Activated CD4-positive, CD25-positive, alpha-beta regulatory T cell (primary cell): ENCODE data around the gene CADPS2.

Experiments used
- DNase-seq, 4 experiments: peaks; one replicate each; lab custom pipeline; 2025; lab: John Stamatoyannopoulos, UW

The CADPS2 gene

GRCh38 chr7:122310119-122311021 lies 575.9 kb downstream of the CADPS2 start:
- DNase-seq = no peak

- no peak for DNase-seq
Observed at GRCh38 chr7:122309421-122309820, 576.8 kb downstream of the CADPS2 start.

- DNase-seq = no peak
Observed at GRCh38 chr7:122307228-122307621, 579.0 kb downstream of the CADPS2 start.

GRCh38 chr7:122306320-122307227 lies 579.7 kb downstream of the CADPS2 start:
- no peak for DNase-seq

- DNase-seq = no peak
Observed at GRCh38 chr7:122305475-122306319, 580.6 kb downstream of the CADPS2 start.

GRCh38 chr7:122304996-122305421 lies 581.3 kb downstream of the CADPS2 start:
- DNase-seq = no peak

- no peak for DNase-seq
Observed at GRCh38 chr7:122304319-122304975, 581.8 kb downstream of the CADPS2 start, which contains the start of gene FEZF1. Gene FEZF1 (minus strand): TSS chr7:122304750. CDS start chr7:122304437, 313 bp downstream.

- DNase-seq = no peak
Observed at GRCh38 chr7:122303531-122304318, 582.5 kb downstream of the CADPS2 start.

GRCh38 chr7:122302761-122303530 lies 583.3 kb downstream of the CADPS2 start:
- DNase-seq = no peak

GRCh38 chr7:122301858-122302760 lies 584.2 kb downstream of the CADPS2 start:
- no peak for DNase-seq

GRCh38 chr7:122300956-122301833 lies 585.1 kb downstream of the CADPS2 start:
- no peak for DNase-seq

- DNase-seq = no peak
Observed at GRCh38 chr7:122300211-122300932, 585.9 kb downstream of the CADPS2 start.

- DNase-seq = no peak
Observed at GRCh38 chr7:122299624-122300210, 586.5 kb downstream of the CADPS2 start.

GRCh38 chr7:122298618-122299017 lies 587.6 kb downstream of the CADPS2 start:
- DNase-seq = no peak

- DNase-seq = no peak
Observed at GRCh38 chr7:122298131-122298530, 588.1 kb downstream of the CADPS2 start.

- no peak for DNase-seq
Observed at GRCh38 chr7:122291189-122291588, 595.1 kb downstream of the CADPS2 start.
